H1 (cell line): ENCODE measurements around the gene TNS1. TPM values are rescaled to one million over a fixed set of nuclear protein-coding genes. Genes with fewer than 3 reads are reported as not detected.

Experiments
- CTCF ChIA-PET: fragments of 300-600 bp; sonication (Branson Sonifier 250); formaldehyde crosslinking; loops from one replicate; lab custom pipeline; 2021; ENCODE audit not compliant: partially characterized antibody; lab: Charles Lee
- POLR2A ChIA-PET: fragments of 300-600 bp; sonication (Branson Sonifier 250); formaldehyde crosslinking; loops from one replicate; lab custom pipeline; 2021; ENCODE audit warnings: inconsistent platforms; ENCODE audit not compliant: partially characterized antibody; lab: Charles Lee
- DNase-seq, 2 experiments: peaks; one replicate each; pipeline versions ENCODE4 v3.0.0 to v3.0.0-alpha.2; 2010 to 2022; ENCODE audit warnings: low spot score in 2 of 2, low read depth in 1 of 2, mixed read lengths in 1 of 2
- FAIRE-seq: peaks from 2 replicates; lab custom pipeline; 2011; peaks lifted over from hg19 to GRCh38; lab: Jason Lieb, UNC
- H2AFZ ChIP-seq: 2 replicates; pipeline ENCODE4 v1.8.1; 2012; ENCODE audit warnings: low read length, inconsistent platforms
- H2AK5ac ChIP-seq: 2 replicates; pipeline ENCODE4 v1.6.1; 2013; ENCODE audit warnings: low read depth, low read length
- H2BK120ac ChIP-seq: replicated peaks from 2 replicates; pipeline ENCODE3; 2013; ENCODE audit warnings: low read depth, low read length, inconsistent platforms
- H2BK12ac ChIP-seq: 2 replicates; pipeline ENCODE4 v1.6.1; 2013; ENCODE audit warnings: low read depth, low read length
- H2BK15ac ChIP-seq: 2 replicates; pipeline ENCODE4 v1.6.1; 2013; ENCODE audit warnings: low read length
- H2BK20ac ChIP-seq: 2 replicates; pipeline ENCODE4 v1.6.1; 2013; ENCODE audit warnings: low read length
- H2BK5ac ChIP-seq: 2 replicates; pipeline ENCODE4 v1.6.1; 2013; ENCODE audit warnings: low read depth, low read length
- H3K14ac ChIP-seq: 2 replicates; pipeline ENCODE4 v1.6.1; 2013; ENCODE audit warnings: inconsistent platforms; ENCODE audit not compliant: insufficient read length
- H3K18ac ChIP-seq: 2 replicates; pipeline ENCODE4 v1.6.1; 2013; ENCODE audit warnings: low read length; ENCODE audit errors: extremely low read depth
- H3K23ac ChIP-seq: 2 replicates; pipeline ENCODE4 v1.6.1; 2013; ENCODE audit warnings: inconsistent platforms; ENCODE audit not compliant: insufficient read length
- H3K23me2 ChIP-seq: 2 replicates; pipeline ENCODE4 v1.6.1; 2013; ENCODE audit warnings: low read depth, low read length
- H3K27ac ChIP-seq: 2 replicates; pipeline ENCODE4 v1.6.1; 2011; ENCODE audit warnings: low read depth, low read length, inconsistent platforms
- H3K27me3 ChIP-seq, 4 experiments: replicated peaks in 1 of 4; 1 replicate in 1 of 4; 2 replicates in 3 of 4; pipeline versions ENCODE4 v1.6.1 to v1.8.1; 2011 to 2013; ENCODE audit warnings: low read length in 3 of 4, mild to moderate bottlenecking in 3 of 4, inconsistent platforms in 2 of 4, mixed read lengths in 2 of 4, moderate library complexity in 1 of 4; ENCODE audit not compliant: control insufficient read depth in 3 of 4, insufficient read depth in 3 of 4; ENCODE audit errors: extremely low read depth in 1 of 4
- H3K36me3 ChIP-seq, 4 experiments: 2 replicates each; pipeline versions ENCODE4 v1.6.1 to v1.8.1; 2011 to 2013; ENCODE audit warnings: mild to moderate bottlenecking in 4 of 4, low read length in 3 of 4, moderate library complexity in 2 of 4, control low read depth in 1 of 4, inconsistent platforms in 1 of 4; ENCODE audit not compliant: insufficient read depth in 4 of 4, control insufficient read depth in 2 of 4
- H3K4ac ChIP-seq: replicated peaks from 2 replicates; pipeline ENCODE3; 2013; ENCODE audit warnings: low read length, low read depth, mixed read lengths, inconsistent platforms; ENCODE audit not compliant: insufficient read length
- H3K4me1 ChIP-seq, 4 experiments: replicated peaks in 1 of 4; 1 replicate in 1 of 4; 2 replicates in 3 of 4; pipeline versions ENCODE4 v1.6.1 to v1.8.1; 2011 to 2013; ENCODE audit warnings: low read length in 3 of 4, inconsistent platforms in 2 of 4, mixed read lengths in 1 of 4; ENCODE audit not compliant: insufficient read depth in 4 of 4, control insufficient read depth in 3 of 4
- H3K4me2 ChIP-seq, 2 experiments: 2 replicates each; pipeline versions ENCODE4 v1.6.1 to v1.8.1; 2011 to 2013; ENCODE audit warnings: low read depth in 2 of 2, low read length in 2 of 2, control low read depth in 1 of 2, inconsistent platforms in 1 of 2, mild to moderate bottlenecking in 1 of 2; ENCODE audit not compliant: insufficient read depth in 1 of 2
- H3K4me3 ChIP-seq, 4 experiments: fragments of 200-600, 300-600 bp in 1 of 4; sonication (generic), shearing (Covaris generic), sonication (Bioruptor Twin) in 1 of 4; 2 replicates each; pipeline versions ENCODE4 v1.5.1 to v1.8.1; 2011 to 2016; ENCODE audit warnings: low read length in 4 of 4, low read depth in 3 of 4, control low read depth in 2 of 4, inconsistent platforms in 2 of 4, mild to moderate bottlenecking in 2 of 4, mixed read lengths in 1 of 4, moderate library complexity in 1 of 4; ENCODE audit not compliant: insufficient read depth in 2 of 4; ENCODE audit errors: extremely low read depth in 1 of 4
- H3K56ac ChIP-seq: replicated peaks from 2 replicates; pipeline ENCODE3; 2013; ENCODE audit warnings: low read depth, mild to moderate bottlenecking, mixed read lengths, low read length, inconsistent platforms; ENCODE audit not compliant: insufficient read length
- H3K79me1 ChIP-seq: 2 replicates; pipeline ENCODE4 v1.6.1; 2013; ENCODE audit warnings: low read depth, low read length, control low read depth
- H3K79me2 ChIP-seq, 2 experiments: 2 replicates each; pipeline versions ENCODE4 v1.6.1 to v1.8.1; 2012 to 2013; ENCODE audit warnings: low read length in 2 of 2, mild to moderate bottlenecking in 2 of 2, inconsistent platforms in 1 of 2; ENCODE audit not compliant: insufficient read depth in 2 of 2, control insufficient read depth in 1 of 2
- H3K9ac ChIP-seq, 4 experiments: replicated peaks in 1 of 4; 1 replicate in 1 of 4; 2 replicates in 3 of 4; pipeline versions ENCODE4 v1.6.1 to v1.8.1; 2011 to 2013; ENCODE audit warnings: low read depth in 3 of 4, low read length in 3 of 4, control low read depth in 2 of 4, mild to moderate bottlenecking in 2 of 4, moderate library complexity in 2 of 4, inconsistent platforms in 1 of 4; ENCODE audit errors: extremely low read depth in 1 of 4
- H3K9me3 ChIP-seq, 2 experiments: 2 replicates each; pipeline versions ENCODE4 v1.6.1 to v1.8.1; 2012 to 2013; ENCODE audit warnings: mild to moderate bottlenecking in 2 of 2, moderate library complexity in 2 of 2, control low read depth in 1 of 2, inconsistent platforms in 1 of 2, low read depth in 1 of 2, low read length in 1 of 2, mixed read lengths in 1 of 2; ENCODE audit not compliant: insufficient read depth in 2 of 2
- H4K20me1 ChIP-seq, 2 experiments: replicated peaks in 1 of 2; 2 replicates each; pipeline versions ENCODE3 to v1.8.1; 2011 to 2013; ENCODE audit warnings: inconsistent platforms in 2 of 2, low read length in 2 of 2, mild to moderate bottlenecking in 1 of 2; ENCODE audit not compliant: insufficient read depth in 2 of 2, control insufficient read depth in 1 of 2
- H4K5ac ChIP-seq: 2 replicates; pipeline ENCODE4 v1.6.1; 2013; ENCODE audit warnings: low read length, low read depth, mixed read lengths, inconsistent platforms; ENCODE audit not compliant: insufficient read length
- H4K8ac ChIP-seq: 2 replicates; pipeline ENCODE4 v1.8.0; 2013; ENCODE audit warnings: mild to moderate bottlenecking, moderate library complexity, low read length, inconsistent platforms; ENCODE audit not compliant: insufficient read depth; ENCODE audit errors: extremely low read depth
- H4K91ac ChIP-seq: replicated peaks from 2 replicates; pipeline ENCODE3; 2013; ENCODE audit warnings: low read length, mixed read lengths, inconsistent platforms; ENCODE audit not compliant: insufficient read length
- EGR1 ChIP-seq: IDR thresholded peaks from 2 replicates; pipeline ENCODE4 v1.6.1; 2011; ENCODE audit warnings: low read depth, low read length, borderline replicate concordance
- GTF2F1 ChIP-seq: IDR thresholded peaks from 2 replicates; pipeline ENCODE4 v1.6.1; 2012; ENCODE audit warnings: low read depth, low read length, improper control_type of control experiment, borderline replicate concordance
- KDM4A ChIP-seq: IDR thresholded peaks from one replicate; pipeline ENCODE4 v1.7.1; 2012; ENCODE audit warnings: low read depth, mild to moderate bottlenecking, moderate library complexity, low read length, inconsistent platforms; ENCODE audit not compliant: severe bottlenecking
- POLR2A ChIP-seq, 2 experiments: IDR thresholded peaks; 1 replicate in 1 of 2; 2 replicates in 1 of 2; pipeline ENCODE4 v1.6.1; 2011; ENCODE audit warnings: low read depth in 2 of 2, low read length in 2 of 2, mild to moderate bottlenecking in 2 of 2; ENCODE audit errors: control extremely low read depth in 1 of 2
- SP1 ChIP-seq: IDR thresholded peaks from 2 replicates; pipeline ENCODE4 v1.6.1; 2011; ENCODE audit warnings: low read depth, low read length
- TCF12 ChIP-seq: IDR thresholded peaks from 2 replicates; pipeline ENCODE4 v1.6.1; 2011; ENCODE audit warnings: low read depth, mild to moderate bottlenecking, low read length
- WGBS, 2 experiments: shearing (Covaris generic) in 1 of 2; methylation state at CpG; one replicate each; pipeline versions ENCODE4 v1.1.6 to v1.1.7; 2013 to 2015; ENCODE audit warnings: low lambda C conversion rate in 2 of 2, mixed read lengths in 2 of 2, inconsistent platforms in 1 of 2, low coverage in 1 of 2, missing lambda C conversion rate in 1 of 2; ENCODE audit not compliant: insufficient replicate concordance in 2 of 2, insufficient coverage in 1 of 2, insufficient read length in 1 of 2; ENCODE audit errors: extremely low coverage in 1 of 2, missing lambda C conversion rate in 1 of 2; 5-methylcytosine and 5-hydroxymethylcytosine counted together
- polyA plus RNA-seq, 7 experiments: library from polyadenylated mRNA; depleted of rRNA in 3 of 7; stranded (reverse) in 5 of 7; unstranded in 2 of 7; fragments of >200 nt in 5 of 7; fragments of 200-250 nt in 2 of 7; gene quantifications; 1 replicate in 5 of 7; 2 replicates in 1 of 7; 4 replicates in 1 of 7; pipeline versions ENCODE4 v1.2.1 to v1.2.3, GENCODE V29; 2011 to 2013; ENCODE audit warnings: missing spikeins in 2 of 7, mixed read lengths in 2 of 7
- total RNA-seq: library from RNA; stranded (reverse); fragmentation: NEBNext Ultra II Directional; extraction: Animal tissue kit (Norgen Biotek cat#: 25700); gene quantifications from 2 replicates; pipeline ENCODE4 v1.2.1, GENCODE V29; 2021
- TF ChIP-seq, protein P1 (sequence below), 3 experiments: IDR thresholded peaks; 1 replicate in 2 of 3; 2 replicates in 1 of 3; pipeline versions ENCODE4 v1.5.1 to v1.6.1; 2011; ENCODE audit warnings: low read length in 3 of 3, mild to moderate bottlenecking in 3 of 3, inconsistent platforms in 2 of 3, low read depth in 1 of 3, moderate library complexity in 1 of 3; ENCODE audit not compliant: insufficient read depth in 1 of 3; ENCODE audit errors: control extremely low read depth in 1 of 3
- TF ChIP-seq, protein P2 (sequence below): IDR thresholded peaks from 2 replicates; pipeline ENCODE4 v1.6.1; 2012; ENCODE audit warnings: inconsistent platforms

The TNS1 gene
- total and polyA plus RNA-seq, 2 of the 8 experiments (the other 6 are each of a cell fraction or from before 2014, with no cell fraction given), result 1.5 to 5.1 TPM

DNA sequence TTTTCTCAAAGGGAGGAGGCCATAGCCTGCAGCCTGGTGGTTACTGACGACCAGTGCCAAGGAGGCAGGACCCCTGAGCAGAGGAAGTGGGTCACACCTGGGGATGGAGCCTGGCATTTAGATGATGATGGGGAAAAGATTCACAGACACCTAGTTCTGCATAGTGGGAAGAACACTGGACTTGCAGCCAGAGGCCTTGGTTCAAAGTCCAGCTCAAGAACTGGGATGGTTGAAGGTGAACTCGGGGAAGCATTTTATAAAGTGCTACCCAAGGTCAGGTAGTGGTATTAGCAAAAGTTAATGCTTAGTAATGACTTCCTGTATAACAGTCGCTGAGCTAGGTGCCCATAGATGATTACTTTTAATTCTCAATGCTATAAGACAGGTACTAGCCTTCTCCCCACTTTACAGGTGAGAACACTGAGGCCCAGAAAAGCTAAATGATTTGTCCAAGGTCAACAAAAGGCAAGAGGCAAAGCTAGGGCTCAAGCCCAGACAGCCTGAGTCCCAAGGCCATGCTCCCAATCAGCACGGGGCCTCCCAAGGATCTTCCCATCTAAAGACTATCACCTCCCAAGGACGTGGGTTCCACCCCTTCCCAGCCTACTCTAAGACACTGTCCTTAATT lies 134.4 kb downstream of the TNS1 start:
- Histone ChIP-seq H3K9me3 (no peaks in the 10 kb centered on the region), H4K5ac (no peak overlapping the region), H3K4ac (no peak overlapping the region), H2AK5ac (no peak overlapping the region), H3K56ac (no peak overlapping the region), H2BK20ac (no peak overlapping the region), H3K23ac (no peak overlapping the region), H3K36me3 (no peaks in the 10 kb centered on the region), H3K9ac (no peak overlapping the region), H3K18ac (no peak overlapping the region), H4K91ac (no peak overlapping the region), H4K20me1 (no peaks in the 10 kb centered on the region), H3K4me3 (no peak overlapping the region), H3K14ac (no peak overlapping the region), H3K4me2 (no peak overlapping the region), H2BK12ac (no peak overlapping the region), H2BK120ac (no peak overlapping the region), H3K27me3 (no peaks in the 10 kb centered on the region), H2BK5ac (no peak overlapping the region), H3K23me2 (no peaks in the 10 kb centered on the region), H3K4me1 (peaks cover 0 to 5% (median 1%) of the 10 kb centered on the region in 4 experiments; a peak in 4 of 7 replicates), H2AFZ (no peak overlapping the region), H3K79me2 (no peaks in the 10 kb centered on the region), H2BK15ac (no peak overlapping the region), H3K79me1 (no peaks in the 10 kb centered on the region), H3K27ac (no peak overlapping the region), H4K8ac (no peak overlapping the region)
- ChIA-PET POLR2A (interaction anchor here (1.9 kb wide), 1 partner anchor 12 kb away, joined by 7 read pairs; no protein-coding TSS in a partner anchor), CTCF (interaction anchor here (0.8 to 6.7 kb wide), 12 partner anchors 10 to 126 kb away, joined by 3 to 46 read pairs (median 4); no protein-coding TSS in a partner anchor)
- no peak for DNase-seq
- FAIRE-seq, result no peak
- 89% methylated on average over 5 of the region's 5 CpGs; no CpG with 5 or more reads in 1 of the 2 experiments for WGBS, 2 experiments
- TF ChIP-seq KDM4A, result no peak
- TF ChIP-seq GTF2F1, result no peak
- TF ChIP-seq, protein P1, sequence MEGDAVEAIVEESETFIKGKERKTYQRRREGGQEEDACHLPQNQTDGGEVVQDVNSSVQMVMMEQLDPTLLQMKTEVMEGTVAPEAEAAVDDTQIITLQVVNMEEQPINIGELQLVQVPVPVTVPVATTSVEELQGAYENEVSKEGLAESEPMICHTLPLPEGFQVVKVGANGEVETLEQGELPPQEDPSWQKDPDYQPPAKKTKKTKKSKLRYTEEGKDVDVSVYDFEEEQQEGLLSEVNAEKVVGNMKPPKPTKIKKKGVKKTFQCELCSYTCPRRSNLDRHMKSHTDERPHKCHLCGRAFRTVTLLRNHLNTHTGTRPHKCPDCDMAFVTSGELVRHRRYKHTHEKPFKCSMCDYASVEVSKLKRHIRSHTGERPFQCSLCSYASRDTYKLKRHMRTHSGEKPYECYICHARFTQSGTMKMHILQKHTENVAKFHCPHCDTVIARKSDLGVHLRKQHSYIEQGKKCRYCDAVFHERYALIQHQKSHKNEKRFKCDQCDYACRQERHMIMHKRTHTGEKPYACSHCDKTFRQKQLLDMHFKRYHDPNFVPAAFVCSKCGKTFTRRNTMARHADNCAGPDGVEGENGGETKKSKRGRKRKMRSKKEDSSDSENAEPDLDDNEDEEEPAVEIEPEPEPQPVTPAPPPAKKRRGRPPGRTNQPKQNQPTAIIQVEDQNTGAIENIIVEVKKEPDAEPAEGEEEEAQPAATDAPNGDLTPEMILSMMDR (IDR thresholded peaks at IDR 0.05; ENCODE audit: control extremely low read depth in 1 of 3, insufficient read depth in 1 of 3, low read depth in 1 of 3, low read length in 3 of 3), result no peak
- TF ChIP-seq, protein P2, sequence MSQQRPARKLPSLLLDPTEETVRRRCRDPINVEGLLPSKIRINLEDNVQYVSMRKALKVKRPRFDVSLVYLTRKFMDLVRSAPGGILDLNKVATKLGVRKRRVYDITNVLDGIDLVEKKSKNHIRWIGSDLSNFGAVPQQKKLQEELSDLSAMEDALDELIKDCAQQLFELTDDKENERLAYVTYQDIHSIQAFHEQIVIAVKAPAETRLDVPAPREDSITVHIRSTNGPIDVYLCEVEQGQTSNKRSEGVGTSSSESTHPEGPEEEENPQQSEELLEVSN, result no peak
- no peak for TF ChIP-seq POLR2A (IDR thresholded peaks at IDR 0.05; ENCODE audit: control extremely low read depth in 1 of 2, low read depth in 2 of 2, low read length in 2 of 2)
- TF ChIP-seq SP1, result no peak
- TF ChIP-seq TCF12, result no peak
- TF ChIP-seq EGR1, result no peak
